HepG2 (cell line): ENCODE results near the gene ADCY1.

Experiments
- ATF7-NPFF ChIP-seq: sonication (generic); formaldehyde crosslinking; IDR thresholded peaks from 2 replicates; pipeline ENCODE4 v1.8.1; 2023; ENCODE audit warnings: mild to moderate bottlenecking, low read depth, missing genetic modification reagents, moderate library complexity
- GRHL1 ChIP-seq: sonication (generic); formaldehyde crosslinking; conservative IDR thresholded peaks from 2 replicates; pipeline ENCODE4 v1.8.0; 2022; ENCODE audit warnings: missing genetic modification reagents
- HMGXB4 ChIP-seq, 2 experiments: sonication (generic) in 1 of 2; formaldehyde crosslinking in 1 of 2; IDR thresholded peaks; 2 replicates each; pipeline versions ENCODE4 v1.4.0 to v1.6.1; 2018 to 2020; ENCODE audit warnings: missing genetic modification reagents in 2 of 2, borderline replicate concordance in 1 of 2, low read depth in 1 of 2, mild to moderate bottlenecking in 1 of 2, missing biosample characterization in 1 of 2
- KDM1A ChIP-seq: IDR thresholded peaks from 2 replicates; pipeline ENCODE4 v1.6.1; 2016; ENCODE audit warnings: missing compliant biosample characterization
- MAZ ChIP-seq, 2 experiments: sonication (generic) in 1 of 2; formaldehyde crosslinking in 1 of 2; IDR thresholded peaks; 2 replicates each; pipeline versions ENCODE4 v1.5.0 to v1.6.1; 2012 to 2020; ENCODE audit warnings: low read depth in 2 of 2, mild to moderate bottlenecking in 2 of 2, borderline replicate concordance in 1 of 2, improper control_type of control experiment in 1 of 2, low read length in 1 of 2, missing genetic modification reagents in 1 of 2, moderate library complexity in 1 of 2
- NFIB ChIP-seq: sonication (generic); formaldehyde crosslinking; IDR thresholded peaks from 2 replicates; pipeline ENCODE4 v1.9.0; 2021; ENCODE audit warnings: missing genetic modification reagents, mild to moderate bottlenecking, borderline replicate concordance
- PHF21A ChIP-seq: sonication (generic); formaldehyde crosslinking; IDR thresholded peaks from 2 replicates; pipeline ENCODE4 v1.5.0; 2020; ENCODE audit warnings: mild to moderate bottlenecking, missing genetic modification reagents
- SRF ChIP-seq: IDR thresholded peaks from 2 replicates; pipeline ENCODE4 v1.6.1; 2011; ENCODE audit warnings: mild to moderate bottlenecking, low read depth, low read length, moderate library complexity
- ZBTB42 ChIP-seq: sonication (generic); formaldehyde crosslinking; IDR thresholded peaks from 2 replicates; pipeline ENCODE4 v1.5.0; 2020; ENCODE audit warnings: mild to moderate bottlenecking, missing genetic modification reagents
- ZNF253 ChIP-seq: sonication (generic); formaldehyde crosslinking; IDR thresholded peaks from 2 replicates; pipeline ENCODE4 v1.8.0; 2022; ENCODE audit warnings: mild to moderate bottlenecking, missing genetic modification reagents, borderline replicate concordance
- ZNF414 ChIP-seq: sonication (generic); formaldehyde crosslinking; IDR thresholded peaks from 2 replicates; pipeline ENCODE4 v1.5.0; 2020; ENCODE audit warnings: missing genetic modification reagents
- ZNF781 ChIP-seq: sonication (generic); formaldehyde crosslinking; IDR thresholded peaks from 2 replicates; pipeline ENCODE4 v1.5.1; 2020; ENCODE audit warnings: borderline replicate concordance, mild to moderate bottlenecking, missing genetic modification reagents; ENCODE audit errors: not compliant biosample characterization
- TF ChIP-seq, protein P1 (sequence below), 2 experiments: IDR thresholded peaks; 2 replicates each; pipeline ENCODE4 v1.6.1; 2011 to 2012; ENCODE audit warnings: low read length in 2 of 2, borderline replicate concordance in 1 of 2, low read depth in 1 of 2, mild to moderate bottlenecking in 1 of 2, moderate library complexity in 1 of 2
- TF ChIP-seq, protein P2 (sequence below): sonication (generic); formaldehyde crosslinking; IDR thresholded peaks from 2 replicates; pipeline ENCODE4 v1.8.0; 2022; ENCODE audit warnings: missing genetic modification reagents, mild to moderate bottlenecking, borderline replicate concordance

DNA sequence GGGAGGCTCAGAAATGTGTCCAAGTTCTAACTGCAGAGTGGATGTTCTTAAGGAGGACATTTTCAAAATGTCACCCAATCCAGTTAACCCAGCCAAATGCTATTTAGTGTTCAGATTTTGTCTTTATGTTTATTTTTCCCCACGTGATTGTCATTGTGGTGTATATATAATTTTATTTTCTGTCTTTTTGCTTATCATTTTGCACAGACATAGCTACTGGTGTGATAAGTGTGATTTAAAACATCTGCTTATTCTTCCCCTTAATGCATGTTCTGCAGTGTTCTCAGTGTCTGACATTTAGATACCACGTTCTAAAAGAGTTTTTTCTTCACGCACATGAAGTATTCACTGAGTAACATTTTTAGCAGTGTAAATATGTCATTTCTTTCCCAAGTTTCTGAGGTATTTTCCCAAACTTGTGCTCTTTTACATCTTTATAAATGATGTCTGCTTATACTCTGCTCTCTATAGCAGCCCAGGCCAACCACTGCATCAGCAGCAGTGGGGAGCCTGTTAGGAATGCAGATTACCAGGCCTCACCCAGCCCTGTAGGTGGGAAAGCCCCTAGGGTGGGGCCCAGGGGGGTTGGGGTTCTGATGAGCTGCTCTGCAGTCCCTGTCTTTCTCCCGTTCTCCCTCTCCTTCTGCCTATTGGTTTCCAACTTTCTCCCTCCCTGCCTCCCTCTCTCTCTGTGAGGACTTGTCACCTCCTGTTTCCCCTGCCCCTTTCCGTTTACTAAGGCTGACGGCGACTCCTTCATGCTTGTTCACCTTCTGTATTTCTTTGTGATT is 20.8 kb downstream of the ADCY1 start:
- TF ChIP-seq GRHL1 (CRISPR knock-in tag) (no peak), KDM1A (CRISPR knock-in tag) (no peak), PHF21A (CRISPR knock-in tag) (no peak), ATF7-NPFF (CRISPR knock-in tag) (no peak), SRF (no peak), ZNF414 (no peak), NFIB (CRISPR knock-in tag) (no peak), ZNF253 (no peak), HMGXB4 (CRISPR knock-in tag; IDR thresholded peaks at IDR 0.05; ENCODE audit: borderline replicate concordance in 1 of 2, low read depth in 1 of 2) (no peak), ZBTB42 (CRISPR knock-in tag) (no peak), ZNF781 (CRISPR knock-in tag) (no peak), MAZ (IDR thresholded peaks at IDR 0.05; ENCODE audit: borderline replicate concordance, low read depth, low read length) (no peak), MAZ (CRISPR knock-in tag; IDR thresholded peaks at IDR 0.05; ENCODE audit: low read depth) (no peak)
- TF ChIP-seq, protein P1, sequence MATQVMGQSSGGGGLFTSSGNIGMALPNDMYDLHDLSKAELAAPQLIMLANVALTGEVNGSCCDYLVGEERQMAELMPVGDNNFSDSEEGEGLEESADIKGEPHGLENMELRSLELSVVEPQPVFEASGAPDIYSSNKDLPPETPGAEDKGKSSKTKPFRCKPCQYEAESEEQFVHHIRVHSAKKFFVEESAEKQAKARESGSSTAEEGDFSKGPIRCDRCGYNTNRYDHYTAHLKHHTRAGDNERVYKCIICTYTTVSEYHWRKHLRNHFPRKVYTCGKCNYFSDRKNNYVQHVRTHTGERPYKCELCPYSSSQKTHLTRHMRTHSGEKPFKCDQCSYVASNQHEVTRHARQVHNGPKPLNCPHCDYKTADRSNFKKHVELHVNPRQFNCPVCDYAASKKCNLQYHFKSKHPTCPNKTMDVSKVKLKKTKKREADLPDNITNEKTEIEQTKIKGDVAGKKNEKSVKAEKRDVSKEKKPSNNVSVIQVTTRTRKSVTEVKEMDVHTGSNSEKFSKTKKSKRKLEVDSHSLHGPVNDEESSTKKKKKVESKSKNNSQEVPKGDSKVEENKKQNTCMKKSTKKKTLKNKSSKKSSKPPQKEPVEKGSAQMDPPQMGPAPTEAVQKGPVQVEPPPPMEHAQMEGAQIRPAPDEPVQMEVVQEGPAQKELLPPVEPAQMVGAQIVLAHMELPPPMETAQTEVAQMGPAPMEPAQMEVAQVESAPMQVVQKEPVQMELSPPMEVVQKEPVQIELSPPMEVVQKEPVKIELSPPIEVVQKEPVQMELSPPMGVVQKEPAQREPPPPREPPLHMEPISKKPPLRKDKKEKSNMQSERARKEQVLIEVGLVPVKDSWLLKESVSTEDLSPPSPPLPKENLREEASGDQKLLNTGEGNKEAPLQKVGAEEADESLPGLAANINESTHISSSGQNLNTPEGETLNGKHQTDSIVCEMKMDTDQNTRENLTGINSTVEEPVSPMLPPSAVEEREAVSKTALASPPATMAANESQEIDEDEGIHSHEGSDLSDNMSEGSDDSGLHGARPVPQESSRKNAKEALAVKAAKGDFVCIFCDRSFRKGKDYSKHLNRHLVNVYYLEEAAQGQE (IDR thresholded peaks at IDR 0.05; ENCODE audit: borderline replicate concordance in 1 of 2, low read depth in 1 of 2, low read length in 2 of 2), result no peak
- TF ChIP-seq, protein P2, sequence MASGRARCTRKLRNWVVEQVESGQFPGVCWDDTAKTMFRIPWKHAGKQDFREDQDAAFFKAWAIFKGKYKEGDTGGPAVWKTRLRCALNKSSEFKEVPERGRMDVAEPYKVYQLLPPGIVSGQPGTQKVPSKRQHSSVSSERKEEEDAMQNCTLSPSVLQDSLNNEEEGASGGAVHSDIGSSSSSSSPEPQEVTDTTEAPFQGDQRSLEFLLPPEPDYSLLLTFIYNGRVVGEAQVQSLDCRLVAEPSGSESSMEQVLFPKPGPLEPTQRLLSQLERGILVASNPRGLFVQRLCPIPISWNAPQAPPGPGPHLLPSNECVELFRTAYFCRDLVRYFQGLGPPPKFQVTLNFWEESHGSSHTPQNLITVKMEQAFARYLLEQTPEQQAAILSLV (CRISPR knock-in tag), result no peak
